DOHH2 (cell line): Measurements from ENCODE around the gene SH2D1B.

Experiments used
- CTCF ChIP-seq: fragments of 200-600 bp; sonication (generic); IDR thresholded peaks from one replicate; pipeline ENCODE4 v1.5.1; 2014; ENCODE audit warnings: antibody characterized with exemption, mild to moderate bottlenecking, low read depth, low read length; ENCODE audit not compliant: poor library complexity, severe bottlenecking
- EZH2phosphoT487 ChIP-seq: fragments of 200-600 bp; sonication (generic); IDR thresholded peaks from 2 replicates; pipeline ENCODE4 v1.6.1; 2017; ENCODE audit warnings: borderline replicate concordance, mild to moderate bottlenecking, antibody characterized with exemption, low read length, moderate library complexity, mixed read lengths

- TF ChIP-seq CTCF (no peak), EZH2phosphoT487 (no peak)
Measured at GRCh38 chr1:162389021-162389818, 22.7 kb downstream of the SH2D1B start.
